HL-60 (cell line): ENCODE results near the gene NDUFV3. TPM values are rescaled to one million over a fixed set of nuclear protein-coding genes. Genes with fewer than 3 reads are reported as not detected.

Experiments used
- microRNA-seq: library from miRNA; unstranded; fragments of <30 nt; microRNA quantifications from one replicate; pipeline ENCODE4, GENCODE V29; 2018

The NDUFV3 gene

Small RNA genes within 50 kb of the gene (microRNA-seq; reads per million reads assigned to microRNA genes)
- gene MIR5692B, result not detected
